Stimulated activated CD8-positive, alpha-beta memory T cell treated with anti-CD3 and anti-CD28 coated beads, Interleukin-12 subunit alpha, Interleukin-12 subunit beta, amount 100 ng/mL, for 24 hours (primary cell): ENCODE data around the gene PCARE.
A peak's percentile ranks its signal among the peaks of the same experiment; 100 is the strongest.
"Not testable (repeated sequence)": the region's sequence is repeated elsewhere in the genome, so short reads cannot be mapped to it uniquely, and the experiment has no call there.

Experiments
- DNase-seq: peaks from one replicate; pipeline ENCODE4 v3.0.0-alpha.2; 2020; ENCODE audit errors: extremely low read depth

The PCARE gene

DNA sequence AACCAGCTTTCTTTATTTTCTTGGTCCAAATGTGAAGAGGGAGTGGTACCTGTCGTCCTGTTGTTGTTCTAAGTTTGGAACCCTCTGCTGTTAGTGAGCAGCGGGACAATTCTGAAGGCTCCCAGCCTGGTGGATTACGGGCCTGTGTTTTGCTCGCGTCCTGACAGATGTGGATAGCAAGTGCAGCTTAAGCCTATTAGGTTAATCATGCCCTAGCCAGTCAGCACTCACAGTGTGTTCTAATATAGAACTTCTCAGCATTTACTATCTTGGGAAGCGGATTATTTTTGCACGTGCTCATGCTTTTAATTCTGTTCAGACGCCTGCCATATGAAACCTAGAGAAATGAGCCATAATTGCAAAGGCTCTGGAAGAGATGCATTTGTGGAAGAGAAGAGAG lies at the start of gene PCARE:
TSS of gene PCARE (minus strand) at position 113 of the 400 bp plus-strand sequence. CDS start 262 bp downstream, outside the sequence.
- no peak for DNase-seq

DNA sequence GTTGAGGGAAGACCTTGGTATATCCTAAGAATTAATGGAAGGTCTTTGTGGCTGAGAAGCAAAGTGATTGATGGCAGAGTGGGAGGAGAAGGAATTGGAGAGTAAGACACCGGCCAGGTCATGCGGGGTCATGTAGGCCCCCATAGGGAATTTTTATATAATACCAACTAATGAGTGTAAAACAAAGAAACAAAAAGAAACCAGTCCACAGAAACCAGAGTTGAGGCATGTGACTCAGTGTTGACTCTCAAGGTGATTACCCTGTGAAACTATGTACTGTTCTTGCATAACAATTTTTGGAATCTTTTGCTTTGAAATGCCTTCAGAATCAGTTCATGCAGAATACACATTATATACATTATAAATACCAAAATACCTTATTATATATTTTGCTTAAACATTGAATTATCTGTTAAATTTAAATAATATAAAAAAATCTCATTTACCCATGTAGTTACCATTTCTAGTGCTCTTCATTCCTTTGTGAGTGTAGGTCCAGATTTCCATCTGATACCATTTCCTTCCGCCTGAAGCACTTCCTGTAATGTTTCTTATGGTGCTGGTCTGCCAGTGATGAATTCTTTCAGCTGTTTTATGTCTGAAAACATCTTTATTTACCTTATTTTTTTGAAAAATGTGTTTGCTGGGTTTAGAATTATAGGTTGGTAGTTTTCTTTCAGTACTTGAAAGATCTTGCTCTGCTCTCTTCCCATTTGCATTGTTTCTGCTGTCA lies 49.5 kb upstream of the PCARE start:
- DNase-seq, result no peak

DNA sequence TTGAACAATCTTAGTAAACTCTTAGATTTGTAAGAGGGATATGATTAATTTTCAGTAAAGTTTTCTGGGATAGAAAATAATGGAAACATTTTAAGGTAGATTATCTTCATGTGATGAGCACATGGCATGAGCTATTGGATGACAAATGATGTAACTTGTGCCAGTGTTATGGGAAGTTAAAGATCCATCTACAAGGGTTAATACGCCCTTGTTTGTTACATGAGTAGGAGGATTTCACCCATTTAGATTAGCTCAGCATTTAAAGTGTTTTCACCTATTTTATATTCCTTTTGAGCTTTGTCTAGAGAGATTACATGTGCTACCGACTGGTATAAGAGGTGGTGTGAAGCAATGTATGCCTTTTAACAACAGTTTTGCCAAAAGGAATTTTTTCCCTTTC lies 46.5 kb upstream of the PCARE start:
- DNase-seq, result no peak

DNA sequence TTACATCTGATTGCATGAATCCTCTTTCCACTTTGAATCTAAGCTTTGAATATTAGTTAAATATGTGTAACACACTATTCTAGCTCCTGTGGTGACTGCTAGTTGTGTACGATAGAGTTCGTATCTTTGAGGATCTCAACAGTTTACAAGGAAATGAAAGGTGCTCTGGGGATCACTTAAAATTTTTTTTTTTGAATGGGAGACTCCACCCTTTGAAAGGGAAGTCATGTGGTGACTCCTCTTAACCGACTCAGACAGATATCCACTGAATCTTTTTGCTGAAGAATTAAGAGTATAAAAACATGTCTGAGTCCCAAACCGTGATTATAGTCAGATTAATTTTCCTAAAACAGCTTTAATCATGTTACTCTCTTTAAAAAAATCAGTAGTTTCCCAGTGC lies 44.9 kb upstream of the PCARE start:
- DNase-seq, result no peak

DNA sequence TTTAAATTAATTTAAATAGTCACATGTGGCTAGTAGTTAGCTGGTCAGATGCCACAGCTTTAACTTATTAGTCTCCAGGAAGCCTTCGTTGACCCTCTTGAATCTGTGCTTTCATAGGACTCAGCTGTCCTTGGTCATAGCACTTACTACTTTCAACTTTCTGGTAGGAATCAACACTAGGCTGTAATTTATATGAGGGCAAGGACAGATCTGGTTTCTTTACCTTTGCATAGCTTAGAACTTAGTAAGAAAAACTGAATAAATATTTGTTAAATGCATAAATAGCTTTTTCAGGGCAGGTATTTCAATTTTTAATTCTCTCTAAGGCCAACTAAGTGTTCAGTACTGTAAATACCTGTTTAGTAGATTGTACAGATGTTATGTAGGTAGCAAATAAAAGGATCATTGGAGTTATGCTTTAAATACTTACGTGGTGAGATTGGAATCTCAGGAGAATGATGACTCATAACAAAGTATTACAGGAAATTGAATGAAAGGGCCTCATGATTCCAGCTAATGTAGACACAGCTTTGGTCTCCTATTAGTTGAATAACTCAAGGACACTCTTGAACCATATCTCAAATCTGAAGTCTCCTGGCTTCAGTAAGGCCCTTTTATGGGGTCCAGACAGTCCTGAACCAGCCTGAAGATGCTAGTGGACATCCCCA lies 43.4 kb upstream of the PCARE start:
- no peak for DNase-seq

DNA sequence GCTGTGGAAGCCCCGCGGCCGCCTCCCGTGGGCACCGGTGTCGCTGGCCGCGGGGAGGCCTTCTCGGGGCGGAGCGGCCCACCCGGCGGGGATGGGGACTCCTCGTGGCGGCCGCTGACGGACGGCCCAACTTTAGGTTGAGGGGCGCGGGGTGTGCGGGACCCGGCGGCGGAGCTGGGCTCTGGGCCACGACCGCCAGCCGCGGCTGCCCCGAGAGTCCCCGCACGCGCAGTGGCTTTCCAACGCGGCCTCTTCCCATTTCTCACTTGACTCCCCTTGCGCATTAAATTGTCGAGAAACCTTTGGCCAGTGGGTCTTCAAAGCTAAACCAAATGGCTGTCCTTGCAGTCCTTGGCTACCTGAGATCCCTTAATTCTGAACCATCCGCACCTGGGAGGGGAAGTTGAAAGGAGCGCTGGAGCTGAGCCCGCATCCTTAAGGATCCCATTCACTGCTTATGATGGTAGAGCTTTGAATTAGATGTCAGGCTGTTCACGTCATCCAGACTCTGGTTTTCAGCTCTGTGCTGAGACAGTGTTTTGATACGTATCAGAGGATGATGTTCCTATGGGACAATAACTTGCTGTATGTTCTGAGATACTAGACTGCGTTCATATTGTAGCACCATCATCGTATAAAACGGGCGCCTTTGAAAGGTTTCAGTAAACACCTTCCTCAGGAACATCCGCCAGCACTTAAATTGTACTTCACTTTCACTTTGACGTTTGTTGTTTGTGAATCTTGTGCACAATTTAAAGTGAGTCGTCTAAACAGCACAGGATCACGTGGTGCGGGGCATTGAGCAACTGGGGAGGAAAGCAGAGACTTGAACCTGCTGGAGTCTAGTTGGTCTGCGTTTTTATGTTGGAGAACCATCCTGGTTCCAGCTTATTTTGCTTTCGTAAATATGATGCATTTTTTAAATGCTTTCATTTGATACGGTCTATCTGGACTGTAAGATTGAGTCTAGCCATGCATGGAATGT lies 41.8 kb upstream of the PCARE start:
- DNase-seq, result no peak

DNA sequence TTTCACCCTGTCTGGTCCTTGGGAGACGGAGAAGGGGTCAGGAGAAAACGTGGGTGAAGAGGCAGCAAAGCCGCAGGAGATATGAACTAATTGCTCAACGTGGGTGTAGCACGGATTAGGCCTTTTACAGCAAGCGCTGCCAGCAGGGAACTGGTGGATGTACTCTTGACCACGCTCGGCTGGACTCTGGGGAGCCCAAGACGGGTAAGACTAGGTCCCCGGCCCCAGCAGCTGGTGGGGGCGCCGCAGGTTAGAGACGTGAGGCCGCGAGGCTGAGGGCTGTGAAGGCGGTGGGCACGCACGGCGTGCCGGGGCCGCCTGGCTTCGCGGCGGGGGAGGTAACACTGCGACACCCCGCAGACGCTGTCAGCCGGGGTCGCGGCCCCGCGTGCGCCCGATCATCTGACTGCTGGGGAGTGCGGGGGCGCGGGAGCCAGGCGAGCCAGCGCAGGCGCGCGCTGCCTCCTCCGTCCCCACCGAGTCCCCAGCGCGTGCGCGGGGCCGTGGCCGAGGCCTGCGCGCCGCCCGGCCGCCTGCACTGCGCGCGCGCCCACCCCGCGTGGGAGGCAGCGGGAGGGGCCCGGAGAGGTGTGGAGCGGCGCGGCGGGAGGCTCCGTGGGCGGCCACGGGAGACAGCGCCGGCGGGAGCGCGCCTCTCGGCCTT lies 40.8 kb upstream of the PCARE start, which contains the start of gene CLIP4:
TSS of gene CLIP4 (plus strand) at position 470 of the 664 bp plus-strand sequence. CDS start 5,974 bp downstream, outside the sequence.
- peak; percentile 49 for DNase-seq

DNA sequence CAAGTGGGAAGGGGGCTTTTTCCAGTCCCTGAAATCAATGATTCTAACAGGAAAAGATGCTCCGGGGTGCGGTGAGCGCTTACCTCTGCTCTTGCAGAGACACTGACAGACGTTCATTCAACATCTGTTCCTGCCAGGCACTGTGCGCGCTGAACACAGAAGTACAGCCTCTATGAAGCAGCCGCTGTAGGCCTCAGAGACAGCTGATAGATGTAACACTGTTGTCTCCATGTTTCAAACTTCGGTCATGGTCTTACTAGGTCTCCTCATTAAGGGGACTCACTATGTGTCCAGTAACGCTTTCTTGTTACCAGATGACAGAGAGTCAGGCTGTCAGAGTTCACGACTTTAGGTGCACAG lies 40.2 kb upstream of the PCARE start:
- no peak for DNase-seq

DNA sequence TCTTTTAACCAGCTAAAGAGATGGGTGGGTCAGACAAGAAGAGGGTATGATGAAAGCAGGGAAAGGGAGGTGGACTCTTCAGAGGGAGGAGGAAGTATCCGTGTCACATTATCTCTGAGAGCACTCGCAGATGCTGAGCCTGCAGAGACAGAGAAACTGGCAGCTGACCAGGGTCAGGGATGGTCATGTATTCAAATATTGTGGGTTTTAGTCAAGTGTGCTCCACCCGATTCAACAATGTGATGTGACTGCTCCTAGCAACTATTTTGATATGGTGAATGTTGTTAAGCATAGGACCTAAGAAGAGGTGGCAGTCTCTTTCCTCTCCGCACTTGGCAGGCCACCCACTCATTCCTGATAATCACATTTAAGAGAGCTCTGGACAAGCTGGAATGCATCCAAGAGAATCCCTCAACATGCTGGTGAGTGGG lies 39.6 kb upstream of the PCARE start:
- DNase-seq, result no peak

DNA sequence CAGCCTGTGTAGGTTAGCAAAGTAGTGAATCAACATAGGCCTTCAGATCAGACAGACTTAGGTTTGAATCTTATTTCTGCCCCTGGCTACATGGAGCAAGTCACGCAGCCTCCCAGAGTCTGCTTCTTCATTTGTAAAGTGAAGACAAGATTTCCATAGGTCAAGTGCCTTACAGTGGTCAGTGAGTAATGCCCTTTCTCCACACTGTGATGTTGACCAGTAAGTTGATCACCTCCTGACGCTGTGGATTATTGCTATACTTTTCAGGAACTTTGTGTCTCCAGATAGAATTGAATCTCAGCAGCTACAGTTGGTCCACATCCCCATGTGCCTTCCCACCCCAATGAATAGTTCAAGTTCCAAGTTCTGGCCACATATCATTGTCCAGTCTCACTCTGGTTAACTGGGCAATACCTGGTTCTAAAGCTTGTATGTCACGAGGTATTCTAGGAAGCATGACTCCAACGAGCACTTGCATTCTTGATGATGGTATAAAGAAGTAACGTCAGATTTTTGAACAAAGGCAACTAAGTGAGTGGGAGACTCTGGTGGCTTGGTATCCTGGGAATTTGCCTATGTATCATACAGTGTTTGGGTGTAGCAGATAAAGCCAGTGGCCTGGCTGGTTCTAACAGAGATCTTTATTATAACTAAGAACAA lies 38.8 kb upstream of the PCARE start:
- DNase-seq, result no peak

DNA sequence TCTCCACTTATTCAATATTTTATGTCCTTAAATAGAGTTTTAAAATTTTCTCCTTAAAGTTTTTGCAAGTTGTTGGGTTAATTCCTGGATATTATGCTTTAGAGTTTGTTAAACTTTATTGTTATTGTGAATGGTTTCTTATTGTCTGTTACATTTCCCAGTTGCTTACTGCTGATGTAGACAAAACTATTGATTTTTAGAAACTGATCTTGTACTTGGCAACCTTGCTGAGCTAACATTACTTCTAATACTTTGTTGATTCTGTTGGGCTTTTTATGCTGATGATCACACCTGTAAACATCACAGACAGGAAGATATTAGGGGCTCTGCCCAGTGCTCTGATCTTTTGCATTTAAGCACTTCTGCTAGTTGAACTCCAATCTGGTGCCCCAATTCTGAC lies 38.1 kb upstream of the PCARE start:
- no peak for DNase-seq

DNA sequence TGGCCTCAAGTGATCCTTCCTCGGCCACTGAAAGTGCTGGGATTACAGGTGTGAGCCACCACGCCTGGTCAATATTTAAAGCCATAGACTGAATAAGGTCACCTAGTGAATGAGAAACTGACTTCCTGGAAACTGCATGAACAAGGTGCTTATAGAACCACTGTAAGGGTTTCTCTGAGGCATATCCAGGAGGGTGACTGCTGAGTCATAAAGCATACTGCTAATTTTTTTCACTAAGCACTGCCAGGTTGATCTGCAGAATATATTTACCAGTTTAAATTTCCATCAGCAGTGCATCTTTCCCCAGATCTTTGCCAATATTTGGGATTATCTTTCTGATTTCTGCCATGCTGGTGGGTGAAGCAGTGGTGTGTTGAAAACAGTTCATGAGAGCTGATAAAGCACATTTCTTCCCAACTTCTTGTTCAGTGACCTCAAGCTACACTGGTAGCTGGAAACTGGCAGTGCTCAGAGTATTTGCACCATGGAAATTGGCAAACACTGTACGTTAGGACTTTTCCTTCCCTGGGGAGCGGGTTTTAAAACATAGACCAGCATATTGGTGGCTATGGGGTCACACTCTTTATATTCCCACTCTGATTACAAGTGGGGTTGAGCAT lies 36.7 kb upstream of the PCARE start:
- no peak for DNase-seq

DNA sequence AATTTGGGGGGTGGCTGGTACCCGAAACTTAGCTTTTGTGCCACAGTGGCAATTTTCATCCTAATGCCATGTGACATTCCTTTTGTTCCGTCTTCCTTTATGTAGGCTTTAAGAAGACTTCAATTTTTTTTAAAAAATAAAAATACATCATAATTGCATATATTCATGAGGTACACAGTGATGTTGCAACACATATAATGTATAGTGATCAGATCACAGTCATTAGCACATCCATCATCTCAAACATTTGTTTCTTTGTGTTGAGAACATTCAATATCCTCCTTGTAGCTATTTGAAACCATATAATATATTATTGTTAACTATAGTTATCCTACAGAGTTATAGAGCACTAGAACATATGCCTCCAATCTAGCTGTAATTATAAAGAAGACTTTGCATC lies 34.9 kb upstream of the PCARE start:
- no peak for DNase-seq

DNA sequence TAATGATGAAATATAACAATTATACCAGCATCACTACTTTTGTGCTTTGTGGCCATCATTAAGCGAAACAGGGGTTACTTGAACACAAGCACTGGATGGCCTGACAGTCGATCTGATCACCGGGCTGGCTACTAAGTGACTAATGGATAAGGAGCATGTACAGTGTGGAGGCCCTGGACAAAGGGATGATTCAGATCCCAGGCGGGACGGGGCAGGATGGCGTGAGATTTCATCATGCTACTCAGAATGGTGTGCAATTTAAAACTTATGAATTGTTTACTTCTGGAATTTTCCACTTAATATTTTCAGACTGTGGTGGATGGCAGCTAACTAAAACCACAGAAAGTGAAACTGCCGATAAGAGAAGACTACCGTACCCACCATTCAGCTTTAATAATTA lies 33.9 kb upstream of the PCARE start:
- DNase-seq, result no peak

DNA sequence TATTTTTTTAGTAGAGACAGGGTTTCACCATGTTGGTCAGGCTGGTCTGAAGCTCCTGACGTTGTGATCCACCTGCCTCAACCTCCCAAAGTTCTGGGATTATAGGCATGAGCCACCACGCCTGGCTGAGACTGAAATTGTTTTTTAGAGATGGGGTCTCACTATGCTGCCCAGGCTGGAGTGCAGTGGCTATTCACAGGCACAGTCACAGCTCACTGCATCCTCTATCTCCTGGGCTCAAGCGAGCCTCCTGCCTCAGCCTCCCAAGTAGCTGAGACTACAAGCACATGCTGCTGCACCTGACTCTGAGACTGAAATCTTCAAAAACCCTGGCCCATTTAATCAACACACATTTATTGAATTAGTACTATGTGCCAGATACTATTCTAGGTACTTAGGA lies 33.2 kb upstream of the PCARE start:
- not testable (repeated sequence) for DNase-seq

DNA sequence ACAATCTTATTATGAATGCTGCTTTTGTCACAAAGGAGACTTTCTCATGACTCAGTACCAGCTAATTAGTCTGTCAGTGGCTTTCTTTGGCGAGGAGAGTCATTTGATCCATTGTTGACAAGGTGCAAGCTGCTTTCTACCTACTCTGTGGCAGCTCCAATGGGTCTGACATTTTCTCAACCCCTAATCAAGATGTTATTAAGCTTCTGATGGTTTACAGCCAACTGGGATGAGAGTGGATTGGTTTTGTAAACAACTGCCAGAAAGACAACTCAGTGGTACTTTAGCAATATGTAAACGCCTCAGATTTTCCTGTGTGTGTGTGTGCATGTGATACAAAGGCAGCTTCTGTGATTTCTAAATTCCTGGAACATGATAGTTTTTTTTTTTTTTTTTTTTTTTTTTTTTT lies 32.7 kb upstream of the PCARE start:
- no peak for DNase-seq

DNA sequence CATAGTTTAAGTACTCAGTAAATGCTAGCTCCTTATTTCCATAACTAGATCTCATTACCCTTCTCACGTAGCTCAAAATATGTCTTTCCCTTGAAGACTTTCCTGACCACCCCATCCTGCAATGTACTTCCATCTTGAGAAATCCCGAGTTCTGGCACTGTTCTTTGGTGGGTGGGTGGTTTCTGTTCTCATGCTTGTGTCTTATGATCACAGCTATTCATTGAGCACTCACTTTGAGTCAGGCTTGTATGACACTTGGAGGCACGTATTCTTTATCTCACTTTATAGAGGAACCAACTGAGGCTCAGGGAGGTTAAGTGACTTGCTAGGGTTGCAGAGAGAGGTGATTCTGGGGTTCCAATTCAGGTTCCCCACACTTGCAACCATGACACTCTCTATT lies 31.9 kb upstream of the PCARE start:
- DNase-seq, result no peak

DNA sequence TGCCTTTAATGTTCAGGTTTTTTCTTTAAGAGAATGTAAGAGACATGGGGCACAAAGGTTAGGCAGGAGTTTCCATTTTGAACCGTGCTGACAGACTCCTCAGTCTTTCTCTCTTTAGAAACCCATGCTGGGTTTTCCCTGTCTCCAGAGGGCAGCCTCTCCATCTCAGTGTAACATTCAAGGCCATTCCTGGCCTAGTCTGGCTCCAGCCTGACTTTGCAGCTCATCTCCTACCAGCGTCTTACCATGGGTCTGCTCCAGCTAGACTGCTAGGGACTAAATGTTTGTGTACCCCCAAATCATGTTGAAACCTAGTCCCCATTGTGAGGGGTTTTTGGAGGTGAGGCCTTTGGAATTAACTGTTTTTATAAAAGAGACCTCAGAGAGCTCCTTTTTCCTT lies 31.1 kb upstream of the PCARE start:
- no peak for DNase-seq

DNA sequence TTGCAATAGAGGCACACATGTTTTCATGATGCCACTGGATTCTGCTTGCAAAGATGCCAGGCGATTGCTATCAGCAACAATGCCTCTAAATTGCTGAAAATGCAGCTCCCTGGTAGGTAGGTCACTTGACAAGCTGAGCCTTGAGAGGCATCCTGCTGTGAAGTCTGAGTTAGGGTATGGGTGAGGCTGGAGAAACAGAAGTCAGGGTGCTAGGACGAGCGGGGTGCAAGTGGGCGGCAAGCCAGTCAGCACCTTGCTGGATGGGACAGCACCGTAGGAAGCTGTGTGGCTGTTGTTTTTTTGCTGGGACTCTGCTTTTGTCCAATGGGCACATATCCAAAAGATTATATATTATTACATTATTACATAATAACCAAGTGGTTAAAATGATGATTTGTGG lies 30.4 kb upstream of the PCARE start:
- DNase-seq, result no peak

DNA sequence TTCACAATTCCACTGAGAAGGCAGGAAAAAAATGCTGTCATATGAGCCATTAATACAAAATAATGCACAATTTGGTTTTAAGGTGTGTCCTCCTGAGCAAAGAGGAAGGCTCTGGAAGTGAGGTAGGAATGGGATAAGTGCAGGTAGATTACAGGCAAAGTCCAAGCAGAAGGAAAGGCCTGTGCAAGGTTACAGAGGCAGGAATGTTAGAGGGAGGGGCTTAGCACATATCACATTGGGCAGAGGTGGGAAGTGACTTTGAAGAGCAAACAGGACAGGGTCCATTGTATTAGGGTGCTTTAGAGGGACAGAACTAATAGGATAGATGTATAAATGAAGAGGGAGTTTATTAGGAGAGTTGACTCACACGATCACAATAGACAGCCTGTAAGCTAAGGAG lies 26.2 kb upstream of the PCARE start:
- no peak for DNase-seq

DNA sequence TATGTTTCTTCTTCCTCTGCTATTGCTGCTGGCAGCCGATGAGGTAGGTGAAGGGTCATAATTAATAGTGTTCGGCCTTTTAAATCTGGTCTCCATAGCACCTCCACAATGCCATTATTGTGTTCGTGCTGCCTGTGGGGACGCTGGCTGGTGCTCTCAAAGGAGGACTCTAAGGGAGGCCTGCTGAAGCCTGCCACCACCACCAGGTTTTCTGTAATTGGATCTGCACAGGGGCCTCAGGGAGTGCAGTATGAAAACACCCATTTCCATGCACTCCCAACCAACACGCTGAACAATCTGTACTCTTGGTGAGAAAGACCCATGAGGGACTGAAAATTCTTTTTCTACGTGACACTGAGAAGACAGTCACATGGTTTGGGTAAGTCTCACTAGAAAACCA lies 23.2 kb upstream of the PCARE start:
- no peak for DNase-seq
